Hepatic stellate cell (primary cell): ENCODE results near the gene SALL4.
"Not testable (repeated sequence)": the region's sequence is repeated elsewhere in the genome, so short reads cannot be mapped to it uniquely, and the experiment has no call there.

Experiments used
- DNase-seq: peaks from one replicate; pipeline ENCODE4 v3.0.0; 2011; ENCODE audit warnings: low spot score

Gene SALL4

DNA sequence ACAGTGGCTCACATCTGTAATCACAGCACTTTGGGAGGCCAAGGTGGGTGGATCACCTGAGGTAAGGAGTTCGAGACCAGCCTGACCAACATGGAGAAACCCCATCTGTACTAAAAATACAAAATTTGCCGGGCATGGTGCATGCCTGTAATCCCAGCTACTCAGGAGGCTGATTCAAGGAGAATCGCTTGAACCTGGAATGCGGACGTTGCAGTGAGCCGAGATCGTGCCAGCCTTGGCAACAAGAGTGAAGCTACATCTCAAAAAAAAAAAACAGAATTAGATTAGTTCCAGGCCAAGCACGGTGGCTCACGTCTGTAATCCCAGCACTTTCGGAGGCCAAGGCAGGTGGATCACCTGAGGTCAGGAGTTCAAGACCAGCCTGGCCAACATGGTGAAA lies 36.9 kb downstream of the SALL4 start:
- not testable (repeated sequence) for DNase-seq

- DNase-seq, result no peak
Measured at GRCh38 chr20:51763965-51764602, 38.2 kb downstream of the SALL4 start.

GRCh38 chr20:51760905-51761546 lies 41.3 kb downstream of the SALL4 start:
- peak; percentile 41 for DNase-seq

DNA sequence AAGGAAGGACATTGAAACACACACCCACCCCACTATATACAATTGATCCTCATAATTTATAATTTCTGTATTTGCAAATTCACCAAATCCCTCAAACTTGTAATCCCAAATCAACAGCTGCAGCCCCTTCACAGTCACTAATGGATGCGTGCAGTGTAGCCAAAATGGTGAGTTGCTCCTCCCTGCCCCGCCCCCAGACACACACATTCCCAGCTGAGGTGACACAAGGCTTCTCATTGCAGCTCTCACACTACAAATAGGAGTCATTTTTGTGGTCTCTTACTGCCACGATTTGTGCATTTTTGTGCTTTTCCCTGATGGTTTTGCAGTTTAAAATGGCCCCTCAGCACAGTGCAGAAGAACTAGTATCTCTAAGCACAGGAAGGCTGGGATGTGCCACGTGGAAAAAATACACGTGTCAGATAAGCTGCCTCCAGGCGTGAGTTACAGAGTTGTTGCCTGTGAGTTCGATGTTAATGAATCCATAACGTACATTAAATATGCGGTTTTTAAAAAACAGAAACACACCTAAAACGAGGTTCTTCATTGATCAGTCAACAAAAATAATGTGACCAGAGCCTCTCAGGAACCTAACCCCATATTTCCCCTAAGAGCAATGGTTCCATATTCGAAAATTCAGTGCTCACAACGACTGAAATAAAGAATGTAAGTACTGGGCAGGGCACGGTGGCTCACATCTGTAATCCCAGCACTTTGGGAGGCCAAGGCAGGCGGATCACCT lies 42.4 kb downstream of the SALL4 start:
- DNase-seq, result no peak

DNA sequence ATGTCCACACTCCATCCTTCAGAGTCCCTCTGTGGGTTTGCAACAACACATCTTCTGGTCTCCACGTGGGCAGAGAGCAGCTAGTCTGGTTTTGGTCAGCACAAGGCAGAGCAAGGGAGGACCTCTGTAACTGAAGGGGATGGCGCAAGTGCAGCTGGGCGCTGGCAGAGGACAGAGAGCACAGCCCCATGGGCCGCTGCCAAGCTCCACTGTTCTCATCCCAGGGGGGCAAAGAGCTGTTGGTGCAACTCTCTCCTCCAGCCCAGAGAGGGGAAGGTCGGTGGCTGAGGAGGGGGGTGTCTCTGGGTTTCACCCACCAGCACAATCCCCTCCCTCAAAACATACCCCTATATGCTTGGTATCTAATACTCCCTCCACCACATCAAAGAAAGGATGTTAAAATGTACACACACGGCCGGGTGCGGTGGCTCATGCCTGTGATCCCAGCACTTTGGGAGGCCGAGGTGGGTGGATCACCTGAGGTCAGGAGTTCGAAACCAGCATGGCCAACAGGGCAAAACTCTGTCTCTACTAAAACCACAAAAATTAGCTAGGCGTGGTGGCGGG lies 43.3 kb downstream of the SALL4 start:
- DNase-seq, result no peak

GRCh38 chr20:51757226-51757625 lies 45.1 kb downstream of the SALL4 start:
- no peak for DNase-seq

DNA sequence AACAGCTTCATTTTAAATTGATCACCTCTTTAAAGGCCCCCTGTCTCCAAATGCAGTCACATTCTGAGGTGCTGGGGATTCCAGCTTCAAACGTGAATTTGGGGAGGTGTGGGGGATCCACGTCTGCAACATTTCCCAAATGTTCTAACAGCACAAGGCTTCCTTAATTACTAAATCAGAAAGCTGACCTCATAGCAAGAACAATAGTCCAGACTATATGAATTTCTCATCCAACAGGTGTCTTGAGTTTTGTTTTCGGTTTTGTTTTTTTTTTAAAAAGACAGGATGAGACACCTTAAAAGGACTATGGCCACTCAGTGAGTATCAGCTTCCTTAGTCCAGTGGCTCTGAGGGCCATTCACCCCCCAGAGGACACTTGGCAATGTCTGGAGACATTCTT lies 45.7 kb downstream of the SALL4 start:
- DNase-seq, result no peak

GRCh38 chr20:51753220-51753619 lies 49.1 kb downstream of the SALL4 start:
- DNase-seq, result not testable (repeated sequence)

- peak; percentile 79 for DNase-seq
Measured at GRCh38 chr20:51752343-51752951, 49.9 kb downstream of the SALL4 start.

GRCh38 chr20:51750770-51751388 lies 51.4 kb downstream of the SALL4 start:
- no peak for DNase-seq

DNA sequence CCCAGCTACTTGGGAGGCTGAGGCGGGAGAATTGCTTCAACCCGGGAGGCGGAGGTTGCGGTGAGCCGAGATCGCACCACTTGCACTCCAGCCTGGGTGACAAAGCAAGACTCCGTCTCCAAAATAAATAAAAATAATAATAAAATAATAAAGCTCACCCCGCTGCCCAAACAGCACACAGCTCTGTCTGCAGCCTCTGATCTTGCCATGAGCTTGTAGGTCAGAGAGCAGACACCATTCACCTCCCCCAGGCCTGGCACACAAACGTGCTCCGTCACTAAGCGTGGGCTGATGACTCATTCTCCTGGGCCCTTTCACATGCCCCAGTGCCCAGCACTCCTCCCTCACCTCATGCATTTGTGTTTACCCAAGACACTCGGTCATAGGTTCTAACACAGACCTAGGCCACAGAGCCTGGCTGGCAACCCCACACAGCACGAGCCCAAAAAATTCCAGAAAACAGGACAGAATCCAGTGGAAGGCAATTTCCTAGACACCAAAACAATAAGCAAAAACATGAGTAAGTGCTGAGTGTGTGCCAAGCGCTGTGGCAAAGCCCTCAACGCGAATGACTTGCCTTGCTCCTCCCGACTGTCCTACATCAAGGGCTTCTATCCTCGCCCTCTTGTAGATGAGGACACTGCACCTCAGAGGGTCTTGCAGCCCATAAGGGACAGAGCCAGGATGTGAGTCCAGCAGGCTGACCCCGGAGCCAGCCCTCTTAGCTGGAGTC lies 52.1 kb downstream of the SALL4 start:
- DNase-seq, result peak; percentile 65

DNA sequence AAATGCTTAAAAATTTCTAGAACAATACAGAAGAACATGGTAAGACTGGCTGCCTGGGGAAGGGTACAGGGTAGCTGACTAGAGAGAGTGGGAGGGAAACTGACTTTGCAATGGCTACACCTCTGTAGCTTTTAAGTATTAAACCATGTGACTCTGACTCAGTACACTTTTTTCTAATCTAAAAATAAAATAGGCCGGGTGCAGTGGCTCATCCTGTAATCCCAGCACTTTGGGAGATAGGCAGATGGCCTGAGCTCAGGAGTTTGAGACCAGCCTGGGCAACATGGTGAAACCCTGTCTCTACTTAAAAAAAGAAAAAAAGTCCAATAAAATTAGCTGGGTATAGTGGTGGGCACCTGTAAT lies 52.7 kb downstream of the SALL4 start:
- DNase-seq, result peak; percentile 26

DNA sequence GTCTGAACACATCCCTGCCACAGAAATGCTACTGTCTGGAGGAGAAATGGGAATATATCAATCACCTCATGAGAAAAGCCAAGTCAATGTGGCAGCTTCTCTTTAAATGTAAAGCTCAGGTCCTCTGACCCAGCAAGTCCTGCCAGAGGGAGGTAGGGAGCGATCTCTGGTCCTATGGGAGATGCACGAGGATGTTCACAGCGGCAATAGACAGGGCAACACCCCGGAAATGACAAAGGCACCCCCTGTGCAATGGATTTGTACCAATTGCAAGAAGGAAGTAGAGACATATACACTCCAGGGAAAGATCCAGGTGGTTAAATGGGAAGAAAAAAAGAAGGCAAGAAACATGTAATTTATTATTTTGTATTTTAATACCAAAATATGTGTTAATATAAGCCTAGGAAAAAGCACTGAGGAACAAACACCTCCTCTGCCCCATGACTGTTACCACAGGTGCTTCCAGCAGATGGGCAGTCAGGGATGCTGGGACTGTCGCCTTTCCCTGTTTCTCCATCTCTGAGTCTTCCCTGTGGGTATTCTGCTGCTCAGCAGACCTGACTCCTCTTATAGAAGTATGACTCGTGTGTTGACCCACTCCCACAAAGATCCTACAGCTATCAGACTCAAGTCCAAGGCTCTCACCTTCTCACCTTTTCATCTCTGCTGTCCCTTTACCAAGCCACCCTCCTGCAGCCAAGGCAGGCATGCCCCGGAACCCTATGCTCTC lies 55.0 kb downstream of the SALL4 start:
- DNase-seq, result no peak

DNA sequence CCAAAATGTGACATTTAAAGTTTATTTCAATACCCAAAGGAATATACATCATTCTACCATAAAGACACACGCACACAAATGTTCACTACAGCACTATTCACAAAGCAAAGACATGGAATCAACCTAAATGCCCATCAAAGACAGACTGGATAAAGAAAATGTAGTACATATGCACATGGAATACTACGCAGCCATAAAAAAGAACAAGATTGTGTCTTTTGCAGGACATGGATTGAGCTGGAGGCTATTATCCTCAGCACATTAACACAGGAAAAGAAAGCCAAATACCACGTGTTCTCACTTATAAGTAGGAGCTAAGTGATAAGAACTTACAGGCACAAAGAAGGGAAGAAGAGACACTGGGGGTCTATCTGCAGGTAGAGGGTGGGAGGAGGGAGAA lies 56.5 kb downstream of the SALL4 start:
- no peak for DNase-seq

- no peak for DNase-seq
Measured at GRCh38 chr20:51740838-51741237, 61.5 kb downstream of the SALL4 start.

GRCh38 chr20:51740308-51740707 lies 62.0 kb downstream of the SALL4 start:
- DNase-seq, result not testable (repeated sequence)

GRCh38 chr20:51739722-51740249 lies 62.5 kb downstream of the SALL4 start:
- DNase-seq, result no peak

- no peak for DNase-seq
Measured at GRCh38 chr20:51738877-51739447, 63.4 kb downstream of the SALL4 start.

DNA sequence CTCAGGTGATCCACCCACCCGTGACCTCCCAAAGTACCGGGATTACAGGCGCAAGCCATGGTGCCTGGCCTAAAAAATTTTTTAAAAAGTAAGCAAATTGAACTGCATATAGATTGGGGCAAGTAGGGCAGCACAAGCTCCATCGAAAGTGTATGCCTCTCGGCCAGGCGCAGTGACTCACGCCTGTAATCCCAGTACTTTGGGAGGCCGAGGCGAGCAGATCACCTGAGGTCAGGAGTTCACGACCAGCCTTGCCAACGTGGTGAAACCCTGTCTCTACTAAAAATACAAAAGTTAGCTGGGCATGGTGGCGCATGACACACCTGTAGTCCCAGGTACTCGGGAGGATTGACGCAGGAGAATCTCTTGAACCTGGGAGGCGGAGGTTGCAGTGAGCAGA lies 64.1 kb downstream of the SALL4 start:
- DNase-seq, result not testable (repeated sequence)

DNA sequence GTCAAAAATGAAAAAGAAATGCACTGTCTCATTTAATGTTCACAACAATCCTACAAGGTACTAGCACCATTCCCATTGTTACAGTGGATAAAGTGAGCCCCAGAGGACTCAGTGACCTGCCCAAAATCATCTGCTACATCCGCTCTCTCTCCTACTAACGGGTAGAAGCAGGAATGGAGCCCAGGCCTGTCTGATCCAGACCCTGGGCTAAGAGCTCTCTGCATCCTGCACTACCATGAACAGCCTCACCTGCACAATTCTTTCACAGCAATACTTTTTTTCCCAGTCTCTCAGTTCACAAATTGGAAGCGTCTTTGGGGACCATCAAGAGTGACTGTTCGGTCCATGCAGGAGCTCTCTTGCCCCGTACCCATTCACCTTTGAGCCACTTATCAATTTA lies 65.4 kb downstream of the SALL4 start:
- DNase-seq, result no peak
